Sigmoid colon (tissue), 7 donors: Measurements from ENCODE around the gene SYMPK. TPM values are rescaled to one million over a fixed set of nuclear protein-coding genes. Genes with fewer than 3 reads are reported as not detected.

Experiments
- DNase-seq: peaks from one replicate; pipeline ENCODE4 v3.0.0-alpha.2; 2019
- H3K27ac ChIP-seq, 4 donors: fragments of 200-600 bp; sonication (generic); one replicate each; pipeline ENCODE4 v1.5.1; 2016 to 2019; ENCODE audit warnings: mild to moderate bottlenecking in 1 of 4
- H3K27me3 ChIP-seq, 3 donors: fragments of 200-600 bp; sonication (generic); one replicate each; pipeline ENCODE4 v1.5.1; 2019; ENCODE audit warnings: mild to moderate bottlenecking in 1 of 3
- H3K36me3 ChIP-seq, 4 donors: fragments of 200-600 bp; sonication (generic); one replicate each; pipeline ENCODE4 v1.5.1; 2016 to 2019
- H3K4me1 ChIP-seq, 4 donors: fragments of 200-600 bp; sonication (generic); one replicate each; pipeline ENCODE4 v1.5.1; 2017 to 2019
- H3K4me3 ChIP-seq, 4 donors: fragments of 200-600 bp; sonication (generic); one replicate each; pipeline ENCODE4 v1.5.1; 2017 to 2019; ENCODE audit warnings: mild to moderate bottlenecking in 2 of 4, moderate library complexity in 1 of 4
- H3K9me3 ChIP-seq, 4 donors: fragments of 200-600 bp in 3 of 4; sonication (generic) in 3 of 4; one replicate each; pipeline versions ENCODE4 v1.5.1 to v1.6.1; 2013 to 2019
- EP300 ChIP-seq, 4 donors: sonication (generic); formaldehyde crosslinking; IDR thresholded peaks; one replicate each; pipeline ENCODE4 v1.6.1; 2017; ENCODE audit warnings: antibody characterized with exemption in 4 of 4
- POLR2A ChIP-seq, 2 donors: fragments of 450-650 bp; IDR thresholded peaks; one replicate each; pipeline ENCODE4 v1.6.1; 2016; ENCODE audit warnings: antibody characterized with exemption in 2 of 2, mild to moderate bottlenecking in 2 of 2, moderate library complexity in 2 of 2
- POLR2AphosphoS5 ChIP-seq, 4 donors: sonication (generic); formaldehyde crosslinking; IDR thresholded peaks; one replicate each; pipeline ENCODE4 v1.6.1; 2017; ENCODE audit warnings: antibody characterized with exemption in 4 of 4
- WGBS, 2 donors: extraction: QIAGEN DNeasy Blood & Tissue Kit; methylation state at CpG; one replicate each; pipeline ENCODE4 v1.1.7; 2013; 5-methylcytosine and 5-hydroxymethylcytosine counted together
- intact Hi-C: fragments of 100-400 bp; cut with DNase I; formaldehyde crosslinking; loops from one replicate; pipeline ENCODE4 v1.15.1; 2023
- polyA plus RNA-seq, 3 donors: library from polyadenylated mRNA; stranded (reverse); fragments of 200-250 nt; gene quantifications; one replicate each; pipeline ENCODE4 v1.2.3, GENCODE V29; 2013
- total RNA-seq, 4 donors: library from RNA; depleted of rRNA; stranded (reverse); fragments of >200 nt; gene quantifications; one replicate each; pipeline ENCODE4 v1.1.0, GENCODE V29; 2016
- TF ChIP-seq, protein P1 (sequence below), 4 experiments: fragments of 450-650 bp in 3 of 4; fragments of 200-600 bp in 1 of 4; IDR thresholded peaks; one replicate each; pipeline ENCODE4 v1.5.1; 2016 to 2019; ENCODE audit warnings: antibody characterized with exemption in 4 of 4, mild to moderate bottlenecking in 3 of 4, moderate library complexity in 2 of 4
- donor health status: healthy with polysubstance abuse.
- donor health status: Bipolar disorder and iron deficiency.
- donor health status: healthy.

Gene SYMPK
- total and polyA plus RNA-seq, 7 donors, result 18.2 to 84.4 (median 28.5) TPM

DNA sequence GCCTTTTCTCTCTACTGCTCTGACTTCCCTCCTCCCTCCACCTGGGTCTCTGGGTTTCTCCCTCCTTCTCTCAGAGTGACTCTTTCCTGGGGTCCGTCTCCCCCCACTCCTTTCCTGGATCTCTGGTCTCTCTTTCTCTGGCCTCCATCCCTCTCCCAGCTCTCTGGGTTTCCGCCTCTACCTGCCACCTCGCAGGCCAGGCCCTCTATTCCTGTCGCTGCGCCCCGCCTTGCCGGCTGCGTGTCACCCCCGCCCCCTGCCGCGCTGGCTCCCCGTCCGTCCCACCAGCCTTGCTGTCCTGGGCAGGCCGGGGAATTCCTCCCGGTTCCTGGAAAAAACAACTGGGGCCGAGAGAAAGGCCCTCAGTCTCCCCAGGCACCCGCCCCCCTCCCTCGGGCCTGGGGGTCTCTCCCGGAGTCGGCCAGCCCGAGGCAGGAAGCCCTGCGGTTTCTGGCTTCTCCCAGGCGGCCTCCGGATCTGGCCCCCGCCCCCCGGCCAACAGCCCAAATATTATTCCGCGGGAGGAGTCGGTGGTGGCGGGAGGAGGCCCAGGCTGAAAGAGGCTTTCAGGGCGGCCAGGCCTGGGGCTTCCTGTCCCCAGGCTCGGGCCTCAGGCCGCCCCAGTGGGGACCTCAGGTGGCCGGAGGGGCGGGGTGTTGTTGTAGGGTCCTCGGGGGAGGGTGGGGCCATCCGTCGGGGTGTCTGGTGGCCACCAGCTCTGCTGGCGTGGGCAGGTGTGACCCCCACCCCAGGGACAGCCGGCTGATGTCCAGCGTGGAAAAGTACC, 13.7 kb upstream of the SYMPK start:
- H3K4me1 ChIP-seq, result peaks cover 0 to 11% (median 5%) of the 10 kb centered on the region in 4 donors
- DNase-seq, result peak; percentile 75
- WGBS, 2 donors, result 7 to 8% methylated on average over 41 of the region's 41 CpGs

DNA sequence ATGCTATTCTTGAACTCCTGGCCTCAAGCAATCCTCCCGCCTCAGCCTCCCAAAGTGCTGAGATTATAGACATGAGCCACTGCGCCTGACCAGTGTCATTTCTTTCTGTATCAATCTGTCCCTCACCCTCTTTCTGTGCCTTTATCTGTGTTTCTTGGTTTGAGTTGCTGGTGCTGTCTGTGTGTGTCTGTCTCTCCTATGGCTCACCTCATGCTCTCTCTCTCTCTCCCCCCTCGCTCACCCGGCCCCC, 13.1 kb upstream of the SYMPK start:
- TF ChIP-seq POLR2A (IDR thresholded peaks at IDR 0.05), result no peak
- no peak for TF ChIP-seq POLR2AphosphoS5 (IDR thresholded peaks at IDR 0.05)
- TF ChIP-seq EP300 (IDR thresholded peaks at IDR 0.05), result no peak
- TF ChIP-seq, protein P1, sequence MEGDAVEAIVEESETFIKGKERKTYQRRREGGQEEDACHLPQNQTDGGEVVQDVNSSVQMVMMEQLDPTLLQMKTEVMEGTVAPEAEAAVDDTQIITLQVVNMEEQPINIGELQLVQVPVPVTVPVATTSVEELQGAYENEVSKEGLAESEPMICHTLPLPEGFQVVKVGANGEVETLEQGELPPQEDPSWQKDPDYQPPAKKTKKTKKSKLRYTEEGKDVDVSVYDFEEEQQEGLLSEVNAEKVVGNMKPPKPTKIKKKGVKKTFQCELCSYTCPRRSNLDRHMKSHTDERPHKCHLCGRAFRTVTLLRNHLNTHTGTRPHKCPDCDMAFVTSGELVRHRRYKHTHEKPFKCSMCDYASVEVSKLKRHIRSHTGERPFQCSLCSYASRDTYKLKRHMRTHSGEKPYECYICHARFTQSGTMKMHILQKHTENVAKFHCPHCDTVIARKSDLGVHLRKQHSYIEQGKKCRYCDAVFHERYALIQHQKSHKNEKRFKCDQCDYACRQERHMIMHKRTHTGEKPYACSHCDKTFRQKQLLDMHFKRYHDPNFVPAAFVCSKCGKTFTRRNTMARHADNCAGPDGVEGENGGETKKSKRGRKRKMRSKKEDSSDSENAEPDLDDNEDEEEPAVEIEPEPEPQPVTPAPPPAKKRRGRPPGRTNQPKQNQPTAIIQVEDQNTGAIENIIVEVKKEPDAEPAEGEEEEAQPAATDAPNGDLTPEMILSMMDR (IDR thresholded peaks at IDR 0.05), result no peak
- H3K36me3 ChIP-seq, result no peaks in the 10 kb centered on the region
- peaks cover 3 to 19% (median 5%) of the 10 kb centered on the region in 3 donors for H3K27me3 ChIP-seq
- intact Hi-C loops, result no loop called here
- peaks cover 0 to 11% (median 5%) of the 10 kb centered on the region in 4 donors for H3K4me1 ChIP-seq
- WGBS, 2 donors, result 46 to 52% methylated on average over 4 of the region's 4 CpGs
- H3K9me3 ChIP-seq, result no peaks in the 10 kb centered on the region
- peak overlapping the region in 2 of 4 donors; percentile 27 to 33 for H3K4me3 ChIP-seq
- DNase-seq, result no peak
- peak overlapping the region in 3 of 4 donors; percentile 27 to 57 (median 56) for H3K27ac ChIP-seq

More for the DNA sequence above, 13.7 kb upstream of the SYMPK start:
- intact Hi-C loops, result no loop called here
- H3K27me3 ChIP-seq, result peaks cover 3 to 19% (median 5%) of the 10 kb centered on the region in 3 donors
- no peaks in the 10 kb centered on the region for H3K9me3 ChIP-seq
- H3K4me3 ChIP-seq, result peak overlapping the region in 3 of 4 donors; percentile 16 to 33 (median 27)
- H3K27ac ChIP-seq, result peak overlapping the region in 3 of 4 donors; percentile 27 to 57 (median 56)
- TF ChIP-seq EP300 (IDR thresholded peaks at IDR 0.05), result no peak
- TF ChIP-seq POLR2A (IDR thresholded peaks at IDR 0.05), result no peak
- TF ChIP-seq, protein P1 (IDR thresholded peaks at IDR 0.05), result no peak
- no peak for TF ChIP-seq POLR2AphosphoS5 (IDR thresholded peaks at IDR 0.05)
- H3K36me3 ChIP-seq, result no peaks in the 10 kb centered on the region

DNA sequence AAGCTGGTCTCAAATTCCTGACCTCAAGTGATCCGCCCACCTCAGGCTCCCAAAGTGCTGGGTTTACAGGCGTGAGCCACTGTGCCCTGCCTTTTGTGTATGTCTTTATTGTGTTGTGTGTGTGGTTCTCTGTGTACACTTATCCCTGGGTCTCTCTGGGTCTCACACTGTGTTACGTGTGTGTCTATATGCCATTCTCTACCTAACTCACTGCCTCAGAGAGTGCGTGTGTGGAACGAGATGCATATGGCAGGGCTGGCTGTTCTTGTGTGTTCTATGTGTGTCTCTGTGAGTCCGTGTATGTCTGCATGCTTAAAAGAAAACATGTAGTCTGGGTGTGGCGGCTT, 11.6 kb upstream of the SYMPK start:
- Histone ChIP-seq H3K4me1 (peaks cover 0 to 11% (median 5%) of the 10 kb centered on the region in 4 donors), H3K4me3 (no peak overlapping the region), H3K27ac (no peak overlapping the region), H3K27me3 (peaks cover 3 to 15% (median 5%) of the 10 kb centered on the region in 3 donors), H3K9me3 (no peaks in the 10 kb centered on the region), H3K36me3 (no peaks in the 10 kb centered on the region)
- DNase-seq, result no peak
- TF ChIP-seq POLR2AphosphoS5 (IDR thresholded peaks at IDR 0.05) (no peak), EP300 (IDR thresholded peaks at IDR 0.05) (no peak), POLR2A (IDR thresholded peaks at IDR 0.05) (no peak)
- TF ChIP-seq, protein P1 (IDR thresholded peaks at IDR 0.05), result no peak
- 83 to 91% methylated on average over 7 of the region's 7 CpGs for WGBS, 2 donors
- intact Hi-C loops, result no loop called here

DNA sequence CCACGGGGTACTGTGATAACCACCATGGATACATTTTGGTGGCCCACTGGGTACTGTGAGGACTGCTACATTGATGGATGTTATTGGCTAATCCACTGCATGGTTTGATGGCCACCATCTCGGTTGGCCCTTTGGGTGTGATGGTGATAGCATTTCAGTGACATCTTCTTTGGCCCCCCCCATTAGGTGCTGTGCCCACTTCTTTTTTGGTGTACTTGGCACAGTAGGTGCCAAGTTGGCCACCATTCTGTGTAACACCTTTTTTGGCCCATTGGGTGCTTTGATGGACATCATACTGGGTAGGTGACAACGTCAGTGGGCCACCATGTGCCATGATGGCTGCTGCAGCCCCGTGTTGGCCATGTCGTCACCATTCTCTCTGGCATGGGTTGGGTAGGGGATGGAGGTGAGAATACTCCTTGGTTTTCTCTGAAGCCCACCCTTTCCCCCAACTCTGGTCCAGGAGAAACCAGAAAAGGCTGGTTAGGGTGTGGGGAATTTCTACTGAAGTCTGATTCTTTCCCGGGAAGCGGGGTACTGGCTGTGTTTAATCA, 10.3 kb upstream of the SYMPK start:
- H3K36me3 ChIP-seq, result no peaks in the 10 kb centered on the region
- H3K27me3 ChIP-seq, result peaks cover 3 to 15% (median 5%) of the 10 kb centered on the region in 3 donors
- H3K4me1 ChIP-seq, result peaks cover 0 to 11% (median 5%) of the 10 kb centered on the region in 4 donors
- H3K9me3 ChIP-seq, result no peaks in the 10 kb centered on the region
- no peak for TF ChIP-seq EP300 (IDR thresholded peaks at IDR 0.05)
- TF ChIP-seq, protein P1 (IDR thresholded peaks at IDR 0.05), result no peak
- no peak for TF ChIP-seq POLR2AphosphoS5 (IDR thresholded peaks at IDR 0.05)
- no peak for TF ChIP-seq POLR2A (IDR thresholded peaks at IDR 0.05)
- 89 to 92% methylated on average over 7 of the region's 7 CpGs for WGBS, 2 donors
- no peak overlapping the region for H3K4me3 ChIP-seq
- no peak overlapping the region for H3K27ac ChIP-seq
- intact Hi-C loops, result no loop called here
- no peak for DNase-seq
